ENCODE results near the gene MED12. TPM values are rescaled to one million over a fixed set of nuclear protein-coding genes. Genes with fewer than 3 reads are reported as not detected.
A peak's percentile ranks its signal among the peaks of the same experiment; 100 is the strongest.

Gene MED12
- total RNA-seq, 2 donors from 2014 or later: 14.8 to 25.5 TPM

GRCh38 chrX:71144651-71145050 is 26.3 kb downstream of the MED12 start, which contains the start of gene NLGN3:
Gene NLGN3, plus strand, starts transcription at chrX:71144841. Its CDS starts 2,909 bp downstream, at chrX:71147750.
- no peak for DNase-seq (ENCODE audit: low spot score)
- H3K4me1 ChIP-seq: peaks cover 0 to 13% of the 10 kb centered on the region in 2 donors
- peaks cover 9% of the 10 kb centered on the region for H3K36me3 ChIP-seq
- H3K27me3 ChIP-seq: no peaks in the 10 kb centered on the region
- TF ChIP-seq CTCF (IDR thresholded peaks at IDR 0.05): no peak
- no peaks in the 10 kb centered on the region for H3K9me3 ChIP-seq
- H3K4me3 ChIP-seq: peak within 1 kb of the TSS in 1 of 2 donors; percentile 34
- no peak within 1 kb of the TSS for H3K27ac ChIP-seq

GRCh38 chrX:71147496-71148277 is 29.3 kb downstream of the MED12 start:
- Histone ChIP-seq H3K27me3 (no peaks in the 10 kb centered on the region), H3K27ac (no peak overlapping the region), H3K36me3 (no peaks in the 10 kb centered on the region), H3K4me1 (peaks cover 0 to 13% of the 10 kb centered on the region in 2 donors), H3K4me3 (no peak overlapping the region), H3K9me3 (no peaks in the 10 kb centered on the region)
- no peak for DNase-seq (ENCODE audit: low spot score)
- no peak for TF ChIP-seq CTCF (IDR thresholded peaks at IDR 0.05)

GRCh38 chrX:71148278-71148663 is 29.9 kb downstream of the MED12 start:
- Histone ChIP-seq H3K27ac (no peak overlapping the region), H3K36me3 (no peaks in the 10 kb centered on the region), H3K27me3 (no peaks in the 10 kb centered on the region), H3K4me3 (no peak overlapping the region), H3K4me1 (peaks cover 0 to 13% of the 10 kb centered on the region in 2 donors), H3K9me3 (no peaks in the 10 kb centered on the region)
- DNase-seq (ENCODE audit: low spot score): no peak
- TF ChIP-seq CTCF (IDR thresholded peaks at IDR 0.05): no peak

- H3K27ac ChIP-seq: no peak overlapping the region
- no peak for TF ChIP-seq CTCF (IDR thresholded peaks at IDR 0.05)
- no peak for DNase-seq (ENCODE audit: low spot score)
- no peaks in the 10 kb centered on the region for H3K4me1 ChIP-seq
- H3K27me3 ChIP-seq: no peaks in the 10 kb centered on the region
- no peaks in the 10 kb centered on the region for H3K36me3 ChIP-seq
- H3K4me3 ChIP-seq: no peak overlapping the region
- no peaks in the 10 kb centered on the region for H3K9me3 ChIP-seq
These were observed 33.0 kb downstream of the MED12 start for GRCh38 chrX:71151366-71151765.

GRCh38 chrX:71154196-71154595 is 35.8 kb downstream of the MED12 start:
- no peak overlapping the region for H3K4me3 ChIP-seq
- TF ChIP-seq CTCF (IDR thresholded peaks at IDR 0.05): no peak
- no peaks in the 10 kb centered on the region for H3K27me3 ChIP-seq
- H3K36me3 ChIP-seq: no peaks in the 10 kb centered on the region
- no peaks in the 10 kb centered on the region for H3K4me1 ChIP-seq
- DNase-seq (ENCODE audit: low spot score): no peak
- H3K27ac ChIP-seq: no peak overlapping the region
- no peaks in the 10 kb centered on the region for H3K9me3 ChIP-seq

GRCh38 chrX:71154641-71155040 is 36.2 kb downstream of the MED12 start:
- no peak overlapping the region for H3K4me3 ChIP-seq
- H3K27ac ChIP-seq: no peak overlapping the region
- no peaks in the 10 kb centered on the region for H3K4me1 ChIP-seq
- no peak for TF ChIP-seq CTCF (IDR thresholded peaks at IDR 0.05)
- no peak for DNase-seq (ENCODE audit: low spot score)
- H3K27me3 ChIP-seq: no peaks in the 10 kb centered on the region
- no peaks in the 10 kb centered on the region for H3K9me3 ChIP-seq
- H3K36me3 ChIP-seq: no peaks in the 10 kb centered on the region
